ENCODE data around the gene MPI.
A peak's percentile ranks its signal among the peaks of the same experiment; 100 is the strongest.

Gene MPI

DNA sequence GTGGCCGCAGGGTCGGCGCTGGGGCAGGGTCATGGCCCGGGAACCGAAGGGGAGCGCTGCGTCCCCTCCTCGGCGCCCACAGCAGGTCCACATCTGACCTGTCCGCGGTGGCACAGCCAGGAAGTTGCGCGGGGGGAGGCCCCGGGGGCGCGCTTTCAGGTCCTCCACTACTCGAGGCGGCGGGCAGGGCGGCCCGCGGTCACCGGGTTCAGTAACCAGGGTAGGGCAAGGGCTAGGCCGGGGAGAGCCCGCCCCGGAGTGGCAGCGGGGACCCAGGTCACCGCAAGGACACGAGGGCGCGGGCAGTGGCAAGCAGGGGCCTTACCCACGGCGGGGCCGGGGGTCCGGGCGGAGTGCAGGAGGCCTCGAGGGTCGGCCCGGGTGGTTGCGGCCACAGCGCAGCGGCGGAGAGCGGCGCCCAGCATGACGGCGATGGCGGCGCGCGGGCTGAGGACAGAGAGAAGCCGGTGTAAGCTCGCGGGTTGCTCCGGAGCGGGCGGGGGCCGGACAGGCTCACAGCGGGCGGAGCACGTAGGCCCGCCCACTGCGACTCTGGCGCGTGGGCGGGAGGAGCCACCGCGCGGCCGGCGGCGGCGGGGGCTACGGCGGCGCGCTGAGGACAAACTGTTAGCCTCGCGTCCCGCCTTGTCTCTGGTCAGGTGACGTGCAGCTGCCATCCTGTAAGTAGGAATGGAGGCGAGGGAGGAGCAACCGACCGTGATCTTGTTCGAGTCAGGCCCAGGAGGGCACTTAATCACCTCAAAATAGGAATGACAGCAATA, 47.9 kb downstream of the MPI start, which contains the start of gene COX5A:
COX5A (minus strand) TSS at position 484 of the 782 bp plus-strand sequence; CDS start at position 425, 59 bp downstream.
- DNase-seq = peak; percentile 75

DNA sequence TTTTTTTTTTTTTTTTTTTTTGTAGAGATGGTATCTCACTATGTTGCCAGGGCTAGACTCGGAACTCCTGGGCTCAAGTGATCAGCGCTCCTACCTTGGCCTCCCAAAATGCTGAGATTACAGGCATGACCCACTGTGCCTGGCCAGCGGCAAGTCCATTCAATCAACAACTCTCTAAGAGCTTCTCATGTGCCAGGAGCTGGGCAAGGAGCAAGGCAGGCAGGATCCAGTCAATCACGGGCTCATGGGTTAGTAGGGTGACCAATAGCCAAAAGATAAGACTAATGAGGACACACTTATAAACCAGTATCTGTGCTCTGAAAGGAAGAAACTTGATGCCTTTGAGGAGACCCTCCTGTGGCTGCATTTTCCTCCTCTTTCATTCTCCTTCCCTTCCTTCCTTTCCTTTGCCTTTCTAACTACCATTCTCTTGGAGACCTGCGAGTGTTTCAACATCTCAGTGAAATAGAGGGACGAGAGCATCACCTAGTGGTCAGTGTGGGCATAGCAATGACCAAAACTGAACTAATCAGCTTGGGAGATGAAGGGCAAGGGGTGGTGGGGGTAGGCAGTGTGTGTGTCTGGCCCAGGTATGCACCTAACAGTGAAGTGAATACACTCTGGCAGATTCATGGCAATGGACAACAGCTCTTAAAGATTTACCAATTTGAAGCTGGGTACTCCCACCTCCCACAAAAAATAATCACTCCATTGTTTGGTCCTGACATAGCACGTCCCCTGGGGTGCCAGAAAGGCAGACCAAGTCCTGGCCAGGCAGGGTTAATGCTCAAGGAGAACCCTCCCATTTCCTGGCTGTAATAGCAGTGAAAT, 60.5 kb downstream of the MPI start:
- DNase-seq = no peak

DNA sequence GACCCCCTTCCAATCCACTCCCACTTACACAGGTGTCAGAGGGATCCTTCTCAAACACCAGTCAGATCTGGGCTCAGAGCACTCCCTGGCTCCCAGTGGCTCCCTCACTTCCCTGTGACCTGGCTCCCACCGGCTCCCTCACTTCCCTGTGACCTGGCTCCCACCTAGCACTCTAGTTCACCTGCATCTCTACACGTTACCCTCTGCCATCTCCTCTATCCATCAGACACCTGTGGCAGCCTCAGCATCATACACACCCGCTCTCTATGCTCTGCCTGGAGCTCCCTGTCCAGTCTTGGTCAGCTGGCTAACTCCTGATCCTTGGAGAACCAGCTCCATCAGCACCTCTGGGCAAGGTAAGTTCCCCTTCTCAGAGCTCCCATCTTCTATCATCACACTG, 61.2 kb downstream of the MPI start:
- no peak for DNase-seq

Data from NCI-H2107 (cell line).